DMS153 treated with DMSO at 0.1 percent for 48 hours (cell line): Measurements from ENCODE around the gene SUMF1.
"Not testable (repeated sequence)": the region's sequence is repeated elsewhere in the genome, so short reads cannot be mapped to it uniquely, and the experiment has no call there.

Experiments
- DNase-seq: peaks from one replicate; lab custom pipeline; 2025; ENCODE audit not compliant: unreplicated experiment; lab: John Stamatoyannopoulos, UW

SUMF1 gene

GRCh38 chr3:4462369-4463040 lies 4.6 kb downstream of the SUMF1 start:
- no peak for DNase-seq

- DNase-seq = no peak
Measured at GRCh38 chr3:4461468-4462090, 5.5 kb downstream of the SUMF1 start.

DNA sequence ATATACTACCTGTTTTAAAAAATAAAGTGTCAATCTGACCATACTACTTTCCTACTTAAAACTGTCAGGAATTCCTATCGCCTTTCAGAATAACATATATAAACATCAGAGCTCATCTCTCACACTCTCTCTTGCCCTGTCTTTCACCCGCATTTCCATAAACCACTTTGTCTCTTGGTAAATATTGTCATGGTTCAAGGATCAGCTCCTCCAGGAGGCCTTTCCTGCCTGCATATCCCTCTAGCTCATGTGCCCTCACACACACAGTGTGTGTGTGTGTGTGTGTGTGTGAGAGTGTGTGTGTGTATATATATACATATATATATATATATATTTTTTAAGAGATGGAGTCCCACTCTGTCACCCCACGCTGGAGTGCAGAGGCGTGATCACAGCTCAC lies 6.7 kb downstream of the SUMF1 start:
- DNase-seq = no peak

GRCh38 chr3:4458961-4459360 lies 8.1 kb downstream of the SUMF1 start:
- no peak for DNase-seq

GRCh38 chr3:4456780-4457179 lies 10.3 kb downstream of the SUMF1 start:
- not testable (repeated sequence) for DNase-seq

- no peak for DNase-seq
Measured at GRCh38 chr3:4454142-4454541, 12.9 kb downstream of the SUMF1 start.

DNA sequence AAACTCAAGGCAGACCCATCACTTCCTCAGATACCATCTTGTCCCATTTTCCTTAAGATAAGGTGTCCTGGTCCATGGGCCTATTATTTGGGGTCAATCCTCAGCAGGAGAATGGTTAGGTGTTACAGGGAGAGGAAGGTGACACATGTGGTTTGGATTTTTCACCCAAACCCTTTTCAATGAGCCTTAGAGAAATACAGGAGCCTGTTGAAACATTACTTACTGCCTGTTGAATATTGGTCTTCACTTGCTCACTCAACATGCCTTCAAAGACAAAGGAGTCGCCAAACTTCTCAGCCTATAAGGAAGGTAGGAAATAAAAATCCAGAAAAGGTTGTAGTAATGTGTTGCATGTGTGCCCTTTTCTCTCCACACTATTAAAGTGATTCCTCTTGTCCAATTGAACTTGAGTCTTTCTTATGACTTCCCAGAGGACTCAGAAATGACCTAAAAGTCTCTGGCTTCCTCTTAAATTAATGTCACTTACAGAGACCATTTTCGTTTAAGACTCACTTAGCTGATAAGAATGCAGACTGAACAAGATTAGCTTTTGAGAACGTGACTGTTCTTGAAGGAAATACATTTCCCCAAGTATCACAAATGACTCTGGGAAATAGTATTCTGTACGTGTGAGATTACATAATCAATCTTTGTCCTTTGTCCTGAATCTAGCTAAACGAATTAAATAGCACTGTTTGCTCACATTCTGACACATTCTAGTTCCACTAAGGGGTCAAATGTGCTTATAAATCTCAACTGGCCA lies 17.8 kb downstream of the SUMF1 start:
- DNase-seq = no peak

DNA sequence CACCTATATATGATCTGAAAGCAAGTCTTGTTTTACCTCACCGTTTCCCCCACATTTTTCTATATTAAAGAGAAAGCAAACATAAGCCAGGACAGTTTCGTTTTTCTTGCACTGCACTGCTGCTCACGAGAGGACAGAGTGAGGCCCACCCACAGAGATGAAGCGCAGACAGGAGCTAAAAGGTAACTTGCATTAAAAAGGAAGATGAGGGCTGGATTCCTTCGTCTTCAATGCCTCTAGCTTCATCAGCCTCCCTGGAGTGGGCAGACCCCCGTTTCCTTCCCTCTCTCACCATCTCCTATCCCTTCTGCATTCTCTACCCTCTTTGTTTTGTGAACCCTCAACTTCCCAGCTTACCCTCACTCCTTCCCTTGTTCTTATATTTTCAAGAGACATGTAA lies 18.9 kb downstream of the SUMF1 start:
- no peak for DNase-seq

- DNase-seq = no peak
Measured at GRCh38 chr3:4447295-4447999, 19.6 kb downstream of the SUMF1 start.

DNA sequence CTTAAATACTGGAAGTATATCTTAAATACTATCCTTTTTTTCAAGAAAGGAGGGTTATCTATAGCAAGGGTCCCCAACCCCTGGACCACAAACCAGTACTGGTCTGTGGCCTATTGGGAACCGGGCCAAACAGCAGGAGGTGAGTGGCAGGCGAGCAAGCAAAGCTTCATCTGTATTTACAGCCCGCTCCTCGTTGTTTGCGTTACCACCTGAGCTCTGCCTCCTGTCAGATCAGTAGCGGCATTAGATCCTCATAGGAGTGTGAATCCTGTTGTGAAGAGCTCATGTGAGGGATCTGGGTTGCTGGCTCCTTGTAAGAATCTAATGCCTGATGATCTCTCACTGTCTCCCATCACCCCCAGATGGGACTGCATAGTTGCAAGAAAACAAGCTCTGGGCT lies 26.1 kb downstream of the SUMF1 start:
- no peak for DNase-seq

DNA sequence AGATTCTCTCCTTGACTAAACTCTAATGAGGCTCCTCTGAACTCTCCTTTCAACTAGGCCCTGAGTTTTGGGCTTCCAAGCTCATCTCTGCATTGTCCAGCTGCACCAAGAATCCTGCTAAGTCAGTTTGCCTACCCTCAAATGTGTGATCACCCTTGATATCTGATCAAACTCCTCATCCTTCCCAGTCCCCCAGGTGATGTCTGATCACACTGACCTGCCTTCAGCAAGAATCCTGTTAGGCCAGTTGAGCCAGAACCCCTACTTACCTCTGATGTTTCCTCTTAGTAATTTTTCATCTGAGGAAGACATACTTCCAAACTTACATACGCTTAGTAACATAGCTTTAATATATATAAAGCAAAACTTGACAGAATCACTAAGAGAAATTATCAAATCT lies 28.8 kb downstream of the SUMF1 start:
- DNase-seq = no peak

GRCh38 chr3:4432259-4432658 lies 34.8 kb downstream of the SUMF1 start:
- DNase-seq = no peak

DNA sequence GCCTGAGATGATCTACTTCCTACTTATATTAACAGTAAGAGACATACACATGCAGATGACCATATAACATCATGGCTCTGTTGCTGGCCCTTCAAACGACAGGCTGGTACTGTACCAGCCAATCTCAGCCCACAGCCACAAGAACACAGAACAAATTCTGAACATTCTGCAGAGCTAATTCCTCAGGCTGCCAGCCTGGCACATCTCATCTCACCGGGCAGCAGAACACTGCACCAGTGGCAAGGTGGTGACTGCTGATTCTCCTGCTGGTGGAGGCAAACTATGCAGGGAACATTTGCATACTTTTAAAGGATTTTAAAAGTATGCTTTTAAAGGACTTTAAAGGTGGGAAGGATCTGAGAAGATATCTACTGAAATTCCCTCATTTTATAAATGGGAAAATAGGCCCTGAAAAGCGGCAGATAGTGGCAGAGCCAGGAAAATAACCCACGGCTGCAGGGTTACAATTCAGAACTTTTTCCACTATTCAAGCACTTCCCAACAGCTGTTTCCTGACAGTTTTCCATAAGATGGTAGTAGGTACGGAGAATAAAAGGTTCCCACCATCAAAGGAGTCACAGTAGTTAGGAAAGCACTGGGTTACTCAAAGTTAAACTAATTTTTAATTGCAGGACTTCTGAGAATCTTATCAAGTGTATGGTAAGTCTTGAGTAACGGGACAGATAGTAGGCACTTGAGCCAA lies 37.3 kb downstream of the SUMF1 start:
- no peak for DNase-seq

- DNase-seq = no peak
Measured at GRCh38 chr3:4426782-4427344, 40.2 kb downstream of the SUMF1 start.

DNA sequence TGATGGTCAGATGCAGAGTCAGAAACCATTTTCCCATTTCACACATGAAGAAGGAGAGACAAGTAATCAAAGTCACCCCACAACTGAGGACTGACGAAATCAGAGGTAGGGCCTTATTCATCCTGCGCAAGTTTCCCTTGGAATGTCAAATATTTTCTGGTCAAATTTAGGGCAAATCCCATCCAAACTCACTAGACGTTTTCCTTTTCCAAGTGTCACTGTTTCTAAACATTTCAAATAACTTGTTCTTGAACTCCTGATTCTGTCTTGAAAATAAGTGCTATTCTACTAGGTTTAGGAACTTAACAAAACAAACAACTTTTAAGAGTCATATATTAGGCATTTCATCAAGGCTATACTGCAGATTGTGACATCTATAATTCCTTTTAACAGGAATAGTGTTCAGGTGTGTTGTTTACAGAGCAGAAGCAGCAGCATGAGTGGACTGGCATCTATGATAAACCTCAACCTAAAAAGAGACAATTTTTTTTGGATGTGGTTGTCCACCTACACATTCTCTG lies 40.7 kb downstream of the SUMF1 start:
- no peak for DNase-seq

DNA sequence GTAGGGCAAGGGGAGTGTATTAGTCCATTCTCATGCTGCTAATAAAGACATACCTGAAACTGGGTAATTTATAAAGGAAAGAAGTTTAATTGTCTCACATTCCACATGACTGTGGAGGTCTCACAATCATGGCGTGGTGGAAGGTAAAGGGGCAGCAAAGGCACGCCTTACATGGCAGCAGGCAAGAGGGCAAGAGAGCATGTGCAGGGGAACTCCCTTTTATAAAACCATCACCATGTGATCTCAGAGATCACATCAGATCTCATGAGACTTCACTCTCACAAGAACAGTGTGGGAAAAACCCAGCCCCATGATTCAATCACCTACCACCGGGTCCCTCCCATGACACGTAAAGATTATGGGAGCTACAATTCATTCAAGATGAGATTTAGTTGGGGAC lies 41.4 kb downstream of the SUMF1 start:
- DNase-seq = no peak

- DNase-seq = no peak
Measured at GRCh38 chr3:4425055-4425454, 42.0 kb downstream of the SUMF1 start.

DNA sequence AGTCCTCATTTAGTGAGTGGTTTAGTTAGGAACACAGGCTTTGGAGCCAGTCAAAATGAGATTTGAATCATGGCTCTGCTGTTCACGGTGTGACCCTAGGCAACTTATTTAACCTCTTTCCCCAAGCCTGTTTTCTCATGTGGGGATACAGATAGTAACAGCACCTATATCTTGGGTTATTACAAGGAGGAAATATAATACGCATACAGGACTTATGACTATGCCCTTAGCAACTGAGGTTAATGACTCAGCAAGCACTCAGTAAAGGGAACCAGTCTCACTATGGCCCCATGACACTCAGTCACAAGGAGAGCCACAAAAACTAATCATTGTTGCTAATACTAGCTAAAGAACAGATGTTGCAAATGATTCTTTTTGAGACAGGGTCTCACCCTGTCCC lies 45.9 kb downstream of the SUMF1 start:
- no peak for DNase-seq

- no peak for DNase-seq
Measured at GRCh38 chr3:4419920-4420319, 47.1 kb downstream of the SUMF1 start.

GRCh38 chr3:4419386-4419785 lies 47.7 kb downstream of the SUMF1 start:
- DNase-seq = no peak

- DNase-seq = no peak
Measured at GRCh38 chr3:4418156-4418555, 48.9 kb downstream of the SUMF1 start.
